Spleen (tissue), 11 donors: ENCODE measurements around the gene DAB2IP. TPM values are rescaled to one million over a fixed set of nuclear protein-coding genes. Genes with fewer than 3 reads are reported as not detected.

Source experiments
- DNase-seq: peaks from one replicate; pipeline ENCODE4 v3.0.0-alpha.2; 2020
- H3K27ac ChIP-seq, 8 donors: fragments of 200-600 bp; sonication (generic) in 7 of 8; 1 replicate in 4 of 8; 2 replicates in 4 of 8; pipeline versions ENCODE4 v1.5.0 to v1.8.0; 2016 to 2021; ENCODE audit warnings: inconsistent platforms in 4 of 8, mild to moderate bottlenecking in 4 of 8, moderate library complexity in 1 of 8
- H3K27me3 ChIP-seq, 7 donors: fragments of 200-600 bp; sonication (generic) in 6 of 7; replicated peaks in 1 of 7; 1 replicate in 4 of 7; 2 replicates in 3 of 7; pipeline versions ENCODE4 v1.5.0 to v1.8.0; 2016 to 2021; ENCODE audit warnings: inconsistent platforms in 3 of 7, mild to moderate bottlenecking in 1 of 7
- H3K36me3 ChIP-seq, 6 donors: fragments of 200-600 bp; sonication (generic) in 5 of 6; 1 replicate in 4 of 6; 2 replicates in 2 of 6; pipeline versions ENCODE4 v1.5.0 to v1.8.0; 2016 to 2021; ENCODE audit warnings: inconsistent platforms in 2 of 6
- H3K4me1 ChIP-seq, 6 donors: fragments of 200-600 bp; sonication (generic) in 5 of 6; 1 replicate in 3 of 6; 2 replicates in 3 of 6; pipeline versions ENCODE4 v1.5.0 to v1.8.0; 2016 to 2021; ENCODE audit warnings: inconsistent platforms in 3 of 6
- H3K4me3 ChIP-seq, 8 donors: fragments of 200-600 bp; sonication (generic) in 7 of 8; 1 replicate in 4 of 8; 2 replicates in 4 of 8; pipeline versions ENCODE4 v1.5.0 to v1.8.0; 2016 to 2021; ENCODE audit warnings: inconsistent platforms in 4 of 8, mild to moderate bottlenecking in 4 of 8, moderate library complexity in 2 of 8
- H3K9me3 ChIP-seq, 8 donors: fragments of 200-600 bp; sonication (generic) in 7 of 8; 1 replicate in 4 of 8; 2 replicates in 4 of 8; pipeline versions ENCODE4 v1.5.0 to v1.8.0; 2016 to 2021; ENCODE audit warnings: inconsistent platforms in 4 of 8
- POLR2A ChIP-seq, 3 donors: fragments of 450-650 bp; IDR thresholded peaks; one replicate each; pipeline ENCODE4 v1.5.1; 2017; ENCODE audit warnings: antibody characterized with exemption in 3 of 3, mild to moderate bottlenecking in 1 of 3
- POLR2AphosphoS5 ChIP-seq, 3 donors: sonication (generic); formaldehyde crosslinking; IDR thresholded peaks; one replicate each; pipeline ENCODE4 v1.5.1; 2017; ENCODE audit warnings: antibody characterized with exemption in 3 of 3
- WGBS, 5 donors: extraction: QIAGEN DNeasy Blood & Tissue Kit in 3 of 5; methylation state at CpG; one replicate each; pipeline versions ENCODE4 v1.1.5 to v1.1.7; 2013 to 2018; 5-methylcytosine and 5-hydroxymethylcytosine counted together
- intact Hi-C: fragments of 100-400 bp; cut with DNase I; formaldehyde crosslinking; loops from one replicate; pipeline ENCODE4 v1.15.0; 2023; ENCODE audit warnings: low total_unique reads
- polyA plus RNA-seq, 3 donors: library from polyadenylated mRNA; stranded (reverse); fragments of 200-250 nt; gene quantifications; one replicate each; pipeline ENCODE4 v1.2.1, GENCODE V29; 2013
- total RNA-seq, 7 donors: library from RNA; depleted of rRNA in 3 of 7; stranded (reverse); fragments of >200 nt in 3 of 7; fragmentation: NEBNext Ultra II Directional in 4 of 7; extraction: Animal tissue kit (Norgen Biotek cat#: 25700) in 4 of 7; gene quantifications; one replicate each; pipeline versions ENCODE4 v1.1.0 to v1.2.1, GENCODE V29; 2016 to 2021
- TF ChIP-seq, protein P1 (sequence below), 11 experiments: fragments of 200-600 bp in 7 of 11; fragments of 450-650 bp in 4 of 11; sonication (generic) in 4 of 11; IDR thresholded peaks in 8 of 11; conservative IDR thresholded peaks in 3 of 11; 1 replicate in 7 of 11; 2 replicates in 4 of 11; pipeline versions ENCODE4 v1.4.0 to v1.8.0; 2016 to 2021; ENCODE audit warnings: antibody characterized with exemption in 11 of 11, inconsistent platforms in 4 of 11, mild to moderate bottlenecking in 1 of 11
- donor health status: healthy with polysubstance abuse.
- donor health status: DM: no; HTN: no; CAD: no; lungs with moderate emphysema.
- donor health status: DM: no; HTN: no; CAD: no.
- donor health status: Bipolar disorder and iron deficiency.
- donor health status: healthy.
- donor health status: DM: no; HTN: no; CAD: no.
- donor health status: DM: yes; HTN: yes; CAD: no.

Gene DAB2IP
- total and polyA plus RNA-seq, 10 donors = 5.0 to 83.0 (median 38.1) TPM

- no peak for DNase-seq
- intact Hi-C loops = no loop called here
- H3K27ac ChIP-seq = no peak overlapping the region
Observed at GRCh38 chr9:121818016-121818661, 166.7 kb downstream of the DAB2IP start.

GRCh38 chr9:121818841-121819427 lies 167.5 kb downstream of the DAB2IP start:
- H3K27ac ChIP-seq = no peak overlapping the region
- TF ChIP-seq, protein P1, sequence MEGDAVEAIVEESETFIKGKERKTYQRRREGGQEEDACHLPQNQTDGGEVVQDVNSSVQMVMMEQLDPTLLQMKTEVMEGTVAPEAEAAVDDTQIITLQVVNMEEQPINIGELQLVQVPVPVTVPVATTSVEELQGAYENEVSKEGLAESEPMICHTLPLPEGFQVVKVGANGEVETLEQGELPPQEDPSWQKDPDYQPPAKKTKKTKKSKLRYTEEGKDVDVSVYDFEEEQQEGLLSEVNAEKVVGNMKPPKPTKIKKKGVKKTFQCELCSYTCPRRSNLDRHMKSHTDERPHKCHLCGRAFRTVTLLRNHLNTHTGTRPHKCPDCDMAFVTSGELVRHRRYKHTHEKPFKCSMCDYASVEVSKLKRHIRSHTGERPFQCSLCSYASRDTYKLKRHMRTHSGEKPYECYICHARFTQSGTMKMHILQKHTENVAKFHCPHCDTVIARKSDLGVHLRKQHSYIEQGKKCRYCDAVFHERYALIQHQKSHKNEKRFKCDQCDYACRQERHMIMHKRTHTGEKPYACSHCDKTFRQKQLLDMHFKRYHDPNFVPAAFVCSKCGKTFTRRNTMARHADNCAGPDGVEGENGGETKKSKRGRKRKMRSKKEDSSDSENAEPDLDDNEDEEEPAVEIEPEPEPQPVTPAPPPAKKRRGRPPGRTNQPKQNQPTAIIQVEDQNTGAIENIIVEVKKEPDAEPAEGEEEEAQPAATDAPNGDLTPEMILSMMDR (IDR thresholded peaks at IDR 0.05 in 8 of 11, conservative IDR thresholded peaks at IDR 0.05 in 3 of 11) = no peak
- TF ChIP-seq POLR2AphosphoS5 (IDR thresholded peaks at IDR 0.05) (no peak), POLR2A (IDR thresholded peaks at IDR 0.05) (no peak)
- WGBS, 5 donors = 90 to 96% (median 94%) methylated on average over 12 of the region's 12 CpGs
- no peak for DNase-seq
- H3K4me3 ChIP-seq = no peak overlapping the region
- intact Hi-C loops = no loop called here
- no peaks in the 10 kb centered on the region for H3K27me3 ChIP-seq
- no peaks in the 10 kb centered on the region for H3K9me3 ChIP-seq
- no peaks in the 10 kb centered on the region for H3K36me3 ChIP-seq
- peaks cover 0 to 23% (median 4%) of the 10 kb centered on the region in 6 donors for H3K4me1 ChIP-seq

More at GRCh38 chr9:121818016-121818661, 166.7 kb downstream of the DAB2IP start:
- Histone ChIP-seq H3K36me3 (no peaks in the 10 kb centered on the region), H3K4me3 (no peak overlapping the region), H3K9me3 (no peaks in the 10 kb centered on the region), H3K4me1 (peaks cover 0 to 23% (median 4%) of the 10 kb centered on the region in 6 donors), H3K27me3 (no peaks in the 10 kb centered on the region)
- TF ChIP-seq, protein P1 (IDR thresholded peaks at IDR 0.05 in 8 of 11, conservative IDR thresholded peaks at IDR 0.05 in 3 of 11) = no peak
- TF ChIP-seq POLR2AphosphoS5 (IDR thresholded peaks at IDR 0.05) = no peak
- no peak for TF ChIP-seq POLR2A (IDR thresholded peaks at IDR 0.05)
- WGBS, 5 donors = 87 to 93% (median 90%) methylated on average over 18 to 19 of the region's 19 CpGs

DNA sequence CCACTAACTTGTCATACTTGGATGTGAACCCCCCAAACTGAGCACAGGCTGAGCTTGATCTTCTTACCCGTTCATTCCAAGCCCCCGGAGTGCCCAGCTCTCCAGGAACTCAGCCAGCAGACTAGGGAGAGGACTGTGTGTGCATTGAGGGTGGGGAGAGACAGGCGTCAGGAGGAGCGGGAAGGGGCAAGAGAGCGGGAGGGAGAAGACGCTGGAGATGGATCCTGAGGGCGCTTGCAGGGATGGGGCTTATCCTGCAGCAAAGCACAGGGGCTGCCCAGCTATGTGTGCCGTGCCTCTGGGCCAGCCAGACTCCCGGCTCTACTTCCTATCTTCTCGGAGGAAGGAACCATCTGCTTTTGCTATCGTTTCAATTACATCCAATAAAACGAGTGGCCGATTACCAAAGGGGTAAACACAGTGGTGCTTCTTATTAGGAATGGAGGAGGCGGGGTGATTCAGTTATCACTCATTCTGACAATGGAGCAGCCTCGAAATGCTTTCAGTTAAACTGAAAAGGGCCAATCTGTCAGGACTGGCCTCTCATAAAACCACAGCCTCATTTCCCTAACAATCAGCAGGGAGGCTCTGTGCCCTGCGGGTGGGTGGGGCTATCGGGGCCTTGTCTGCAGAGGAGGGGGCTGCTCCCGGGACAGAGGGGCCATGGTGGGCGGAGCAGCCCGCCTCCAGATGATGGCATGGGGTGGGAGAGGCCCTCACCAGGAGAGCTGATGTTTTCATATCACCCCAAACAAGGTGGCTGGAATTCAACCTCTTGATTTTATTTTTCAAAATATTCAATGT lies 168.2 kb downstream of the DAB2IP start:
- intact Hi-C loops = no loop called here
- H3K27me3 ChIP-seq = no peaks in the 10 kb centered on the region
- no peak for DNase-seq
- peaks cover 0 to 23% (median 4%) of the 10 kb centered on the region in 6 donors for H3K4me1 ChIP-seq
- TF ChIP-seq POLR2AphosphoS5 (IDR thresholded peaks at IDR 0.05) = no peak
- no peak for TF ChIP-seq POLR2A (IDR thresholded peaks at IDR 0.05)
- TF ChIP-seq, protein P1 (IDR thresholded peaks at IDR 0.05 in 8 of 11, conservative IDR thresholded peaks at IDR 0.05 in 3 of 11) = no peak
- no peaks in the 10 kb centered on the region for H3K36me3 ChIP-seq
- no peak overlapping the region for H3K27ac ChIP-seq
- WGBS, 5 donors = 36 to 45% (median 37%) methylated on average over 20 of the region's 20 CpGs
- H3K4me3 ChIP-seq = peak overlapping the region in 1 of 8 donors; percentile 33
- H3K9me3 ChIP-seq = no peaks in the 10 kb centered on the region
